Activated CD4-positive, alpha-beta T cell treated with anti-CD3 and anti-CD28 coated beads for 36 hours (primary cell): Measurements from ENCODE around the gene SEMA7A. TPM values are rescaled to one million over a fixed set of nuclear protein-coding genes. Genes with fewer than 3 reads are reported as not detected.
"Not testable (repeated sequence)": the region's sequence is repeated elsewhere in the genome, so short reads cannot be mapped to it uniquely, and the experiment has no call there.

Experiments
- ATAC-seq: fragments of 200-7000 bp; cut with Tn5 transposase; one replicate; pipeline ENCODE4 v1.10.0; 2021; ENCODE audit warnings: mild to moderate bottlenecking, moderate library complexity
- CTCF ChIA-PET: fragments of 350-600 bp; sonication (Branson Sonifier 250); formaldehyde crosslinking; loops from one replicate; lab custom pipeline; 2021; ENCODE audit warnings: antibody characterized with exemption; lab: Charles Lee
- POLR2A ChIA-PET: fragments of 350-600 bp; sonication (Branson Sonifier 250); formaldehyde crosslinking; loops from one replicate; lab custom pipeline; 2021; ENCODE audit warnings: antibody characterized with exemption, inconsistent platforms; lab: Charles Lee
- DNase-seq: peaks from one replicate; pipeline ENCODE4 v3.0.0-alpha.2; 2020
- H3K27ac Mint-ChIP-seq: one replicate; pipeline ENCODE4 v1.8.0; 2021; ENCODE audit warnings: mixed read lengths
- H3K27me3 Mint-ChIP-seq: one replicate; pipeline ENCODE4 v1.8.0; 2021; ENCODE audit warnings: mixed read lengths
- H3K36me3 Mint-ChIP-seq: one replicate; pipeline ENCODE4 v1.8.0; 2021; ENCODE audit warnings: low read depth, mixed read lengths
- H3K4me1 Mint-ChIP-seq: one replicate; pipeline ENCODE4 v1.8.0; 2021; ENCODE audit warnings: mixed read lengths
- H3K4me3 Mint-ChIP-seq: one replicate; pipeline ENCODE4 v1.8.0; 2021; ENCODE audit warnings: mild to moderate bottlenecking, moderate library complexity, mixed read lengths
- H3K9me3 Mint-ChIP-seq: one replicate; pipeline ENCODE4 v1.8.0; 2021; ENCODE audit warnings: low read depth, mixed read lengths
- intact Hi-C, 2 experiments: fragments of 100-400 bp; cut with DNase I in 1 of 2; cut with micrococcal nuclease in 1 of 2; formaldehyde crosslinking; loops; one replicate each; pipeline versions ENCODE4 v1.14.2 to v1.15.1; 2022 to 2024; cut with DNase I, micrococcal nuclease
- microRNA-seq: library from miRNA; unstranded; fragments of <30 nt; microRNA quantifications from one replicate; pipeline ENCODE4 v1.2.0, GENCODE V29; 2021; ENCODE audit warnings: borderline replicate concordance
- total RNA-seq, 2 experiments: library from RNA; stranded (reverse); gene quantifications; one replicate each; pipeline ENCODE4 v1.2.3, GENCODE V29; 2021

Gene SEMA7A
- total RNA-seq, 2 experiments from 2014 or later: 57.3 to 57.7 TPM

DNA sequence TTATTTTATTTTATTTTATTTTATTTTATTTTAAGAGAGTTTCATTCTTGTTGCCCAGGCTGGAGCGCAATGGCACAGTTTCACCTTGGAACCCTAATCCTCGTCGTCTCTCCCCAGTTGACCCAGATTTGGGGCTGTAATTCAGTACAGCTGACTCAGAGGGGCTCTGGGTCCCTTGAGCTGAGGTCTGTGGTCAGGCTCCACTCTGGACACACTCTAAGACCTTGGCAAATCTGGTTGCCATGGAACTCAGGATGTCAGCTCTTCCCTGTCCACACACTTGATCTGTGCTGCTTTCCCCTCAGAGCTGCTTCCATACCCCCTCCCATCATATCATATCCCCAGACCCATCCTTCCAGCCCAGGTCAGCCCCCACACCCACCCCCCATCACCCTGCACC, 65.6 kb downstream of the SEMA7A start:
- intact Hi-C loops: no loop called here
- Mint-ChIP-seq H3K27me3 (peaks cover 32% of the 10 kb centered on the region), H3K4me3 (no peak overlapping the region), H3K9me3 (no peaks in the 10 kb centered on the region), H3K27ac (no peak overlapping the region), H3K4me1 (peaks cover 3% of the 10 kb centered on the region), H3K36me3 (no peaks in the 10 kb centered on the region)
- CTCF ChIA-PET: interaction anchor here (0.6 to 2.2 kb wide), 2 partner anchors 78 to 86 kb away, joined by 3 to 7 read pairs; no protein-coding TSS in a partner anchor
- DNase-seq (no peak), ATAC-seq (no peak)
- POLR2A ChIA-PET: no interaction called here

DNA sequence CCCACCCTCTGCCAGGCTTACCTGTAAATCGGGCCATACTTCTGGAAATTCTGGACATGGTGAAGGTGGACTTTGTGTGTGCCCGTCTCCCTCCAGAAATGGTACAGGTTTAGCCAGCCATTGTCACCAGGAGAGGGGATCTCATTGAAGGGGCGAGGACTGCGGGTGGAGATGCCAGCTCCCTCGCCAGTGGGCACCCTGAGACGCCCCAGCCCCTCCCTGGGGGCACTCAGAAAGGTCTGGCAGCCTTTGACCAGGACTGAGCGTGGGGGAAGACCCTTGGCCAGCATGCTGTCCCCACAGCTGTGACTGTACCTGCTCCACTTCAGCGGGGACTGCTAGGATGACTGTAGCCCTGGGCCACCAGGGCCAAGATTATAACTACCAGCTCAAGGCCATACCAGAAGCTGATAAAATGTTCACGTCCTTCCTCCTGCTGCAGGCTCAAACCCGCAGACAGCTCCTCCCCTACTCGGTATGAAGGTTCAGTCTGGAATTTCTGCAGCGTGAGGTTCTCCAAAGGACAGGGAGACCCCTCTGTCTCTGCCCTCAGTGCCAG, 66.4 kb downstream of the SEMA7A start, which contains the start of gene CYP11A1:
Gene CYP11A1 (minus strand): TSS at position 351 of the 559 bp plus-strand sequence. CDS start 61 bp downstream, at position 290.
- POLR2A ChIA-PET: no interaction called here
- no peaks in the 10 kb centered on the region for H3K36me3 Mint-ChIP-seq
- ATAC-seq (no peak), DNase-seq (no peak)
- H3K9me3 Mint-ChIP-seq: no peaks in the 10 kb centered on the region
- H3K27me3 Mint-ChIP-seq: peaks cover 32% of the 10 kb centered on the region
- H3K4me3 Mint-ChIP-seq: no peak within 1 kb of the TSS
- intact Hi-C loops: no loop called here
- H3K4me1 Mint-ChIP-seq: peaks cover 3% of the 10 kb centered on the region
- CTCF ChIA-PET: interaction anchor here (0.6 to 2.2 kb wide), 3 partner anchors 15 to 86 kb away, joined by 3 to 7 read pairs (median 5); no protein-coding TSS in a partner anchor
- H3K27ac Mint-ChIP-seq: no peak within 1 kb of the TSS

DNA sequence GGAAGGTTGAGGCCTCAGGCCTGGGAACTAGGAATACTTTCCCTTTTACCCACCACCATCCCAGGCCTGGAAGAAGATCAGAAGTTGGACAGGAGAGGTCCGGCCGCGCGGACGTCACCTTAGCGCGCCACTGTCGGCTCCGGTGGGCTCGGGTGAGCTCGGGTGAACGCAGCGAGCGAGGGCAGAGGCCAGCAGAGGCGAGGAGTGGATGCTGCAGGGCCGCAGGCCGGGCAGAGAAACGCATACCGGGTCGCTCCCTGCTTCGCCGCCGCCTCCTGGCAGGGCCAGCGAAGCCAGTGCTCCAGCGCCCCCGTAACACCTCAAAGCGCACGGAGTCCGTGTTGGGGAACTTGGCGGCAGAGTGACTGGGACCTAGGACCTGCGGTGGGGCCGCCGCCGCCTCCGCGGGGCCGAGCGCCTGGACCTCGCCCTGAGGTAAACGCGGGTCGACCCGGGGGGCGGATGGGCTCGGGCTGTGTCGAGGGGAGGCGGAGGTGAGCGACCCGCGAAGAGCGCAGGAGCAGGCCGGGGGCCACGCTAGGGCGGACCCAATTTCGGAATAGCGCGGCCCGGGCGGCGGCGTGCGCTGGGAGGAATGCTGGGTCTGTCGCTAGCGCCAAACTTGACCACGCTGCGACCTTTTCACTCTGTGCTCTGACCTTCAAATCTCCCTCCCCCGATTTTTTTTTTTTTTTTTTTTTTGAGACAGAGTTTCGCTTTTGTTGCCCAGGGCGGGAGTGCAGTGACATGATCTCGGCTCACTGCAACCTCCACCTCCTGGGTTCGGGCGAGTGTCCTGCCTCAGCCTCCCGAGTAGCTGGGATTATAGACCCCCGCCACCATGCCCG, 67.9 kb downstream of the SEMA7A start:
- peaks cover 32% of the 10 kb centered on the region for H3K27me3 Mint-ChIP-seq
- ChIA-PET POLR2A (no interaction called here), CTCF (interaction anchor here (0.6 to 1.3 kb wide), 3 partner anchors 17 to 354 kb away, joined by 3 to 5 read pairs (median 5); no protein-coding TSS in a partner anchor)
- peaks cover 3% of the 10 kb centered on the region for H3K4me1 Mint-ChIP-seq
- DNase-seq (no peak), ATAC-seq (peak; percentile 44)
- no peak overlapping the region for H3K4me3 Mint-ChIP-seq
- H3K9me3 Mint-ChIP-seq: no peaks in the 10 kb centered on the region
- no peaks in the 10 kb centered on the region for H3K36me3 Mint-ChIP-seq
- intact Hi-C loops: no loop called here
- no peak overlapping the region for H3K27ac Mint-ChIP-seq

DNA sequence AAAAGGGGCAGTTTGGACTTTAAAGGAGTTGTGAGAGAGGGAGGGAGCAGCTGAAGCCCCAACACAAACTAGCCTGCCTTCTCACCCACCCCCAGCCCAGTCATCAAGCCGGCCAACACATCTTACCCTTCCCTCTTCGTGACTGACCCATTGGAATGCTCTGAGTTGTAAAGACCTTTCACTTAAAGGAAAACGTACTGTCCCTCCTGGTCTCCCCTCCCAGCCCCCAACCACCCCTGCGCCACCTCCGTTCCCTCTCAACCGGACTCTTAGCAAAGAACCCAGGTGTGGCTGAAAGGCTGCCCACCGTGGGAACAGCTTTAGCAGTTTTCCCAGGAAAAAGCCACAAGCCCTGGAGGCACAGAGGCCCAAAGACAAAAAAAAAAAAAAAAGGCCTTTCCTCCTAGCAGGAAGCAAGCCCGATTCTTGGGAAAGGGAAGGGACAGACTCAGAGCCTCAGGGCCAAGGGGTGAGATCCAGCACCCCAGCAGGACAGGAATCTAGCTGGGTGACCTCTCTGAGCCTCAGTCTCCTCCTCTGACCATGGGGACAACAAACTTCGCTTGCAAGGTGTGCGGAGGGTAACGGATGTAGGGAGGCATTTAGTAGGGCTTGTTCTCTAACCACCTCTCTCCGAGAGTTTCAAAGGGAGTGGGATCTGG, 68.7 kb downstream of the SEMA7A start:
- Mint-ChIP-seq H3K4me1 (peaks cover 3% of the 10 kb centered on the region), H3K36me3 (no peaks in the 10 kb centered on the region), H3K4me3 (no peak overlapping the region), H3K27ac (no peak overlapping the region), H3K27me3 (peaks cover 27% of the 10 kb centered on the region), H3K9me3 (no peaks in the 10 kb centered on the region)
- DNase-seq (no peak), ATAC-seq (no peak)
- CTCF ChIA-PET: interaction anchor here (1.0 to 1.5 kb wide), 2 partner anchors 74 to 144 kb away, joined by 3 to 4 read pairs; no protein-coding TSS in a partner anchor
- POLR2A ChIA-PET: no interaction called here
- intact Hi-C loops: no loop called here

DNA sequence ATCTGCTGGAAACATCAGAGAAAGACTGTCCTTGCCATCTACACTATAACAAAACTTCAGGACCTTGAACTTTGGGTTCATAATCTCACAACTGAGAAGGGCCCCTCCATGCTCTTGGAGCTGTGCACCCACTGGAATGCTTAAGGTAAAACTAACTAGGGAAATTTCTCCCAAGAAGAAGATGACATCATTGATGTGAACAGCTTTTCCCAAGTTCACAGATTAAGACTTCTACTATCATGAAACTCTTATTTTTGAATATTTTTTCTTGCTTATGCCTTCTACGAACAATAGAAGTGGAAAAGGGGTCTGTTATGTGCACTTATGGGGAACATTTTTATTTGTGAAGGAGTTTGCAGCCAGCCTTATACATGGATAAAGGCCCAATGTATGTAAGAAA, 71.3 kb downstream of the SEMA7A start:
- DNase-seq (no peak), ATAC-seq (no peak)
- CTCF ChIA-PET: interaction anchor here (0.7 to 1.5 kb wide), 7 partner anchors 11 to 272 kb away, joined by 3 to 4 read pairs (median 3); no protein-coding TSS in a partner anchor
- Mint-ChIP-seq H3K4me1 (peaks cover 3% of the 10 kb centered on the region), H3K36me3 (no peaks in the 10 kb centered on the region), H3K4me3 (no peak overlapping the region), H3K27ac (no peak overlapping the region), H3K9me3 (no peaks in the 10 kb centered on the region), H3K27me3 (peaks cover 14% of the 10 kb centered on the region)
- intact Hi-C loops: no loop called here
- POLR2A ChIA-PET: no interaction called here

DNA sequence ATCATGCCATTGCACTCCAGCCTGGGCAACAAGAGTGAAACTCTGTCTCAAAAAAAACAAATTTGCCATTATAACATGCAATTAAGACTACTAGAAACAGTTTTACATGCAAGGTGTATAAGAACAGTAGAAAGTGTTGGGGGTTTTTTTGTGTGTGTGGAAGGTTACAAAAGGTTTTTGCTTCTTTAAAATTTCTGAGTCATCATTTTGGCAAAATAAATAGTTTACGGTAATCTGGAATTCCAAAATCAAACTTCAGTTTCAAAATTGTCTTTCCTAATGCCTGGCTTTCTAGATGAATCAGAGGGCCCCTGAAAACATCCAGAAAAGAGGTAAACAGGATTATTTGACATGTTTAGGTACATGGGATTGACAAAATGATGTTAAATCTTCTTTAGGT, 72.9 kb downstream of the SEMA7A start:
- H3K9me3 Mint-ChIP-seq, POLR2A ChIA-PET: not testable (repeated sequence)

DNA sequence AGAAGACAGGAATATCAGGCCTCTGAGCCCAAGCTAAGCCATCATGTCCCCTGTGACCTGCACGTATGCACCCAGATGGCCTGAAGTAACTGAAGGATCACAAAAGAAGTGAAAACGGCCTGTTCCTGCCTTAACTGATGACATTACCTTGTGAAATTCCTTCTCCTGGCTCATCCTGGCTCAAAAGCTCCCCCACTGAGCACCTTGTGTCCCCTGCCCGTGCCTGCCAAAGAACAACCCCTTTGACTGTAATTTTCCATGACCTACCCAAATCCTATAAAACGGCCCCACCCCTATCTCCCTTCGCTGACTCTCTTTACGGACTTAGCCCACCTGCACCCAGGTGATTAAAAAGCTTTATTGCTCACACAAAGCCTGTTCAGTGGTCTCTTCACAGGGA, 74.4 kb downstream of the SEMA7A start:
- H3K9me3 Mint-ChIP-seq, intact Hi-C loops, H3K27ac Mint-ChIP-seq, H3K4me1 Mint-ChIP-seq, H3K4me3 Mint-ChIP-seq, CTCF ChIA-PET, DNase-seq, ATAC-seq, H3K36me3 Mint-ChIP-seq: not testable (repeated sequence)
- peaks cover 13% of the 10 kb centered on the region for H3K27me3 Mint-ChIP-seq
- POLR2A ChIA-PET: interaction anchor here (0.7 kb wide), 1 partner anchor 552 kb away, joined by 4 read pairs; no protein-coding TSS in a partner anchor

More for the DNA sequence above, 72.9 kb downstream of the SEMA7A start:
- ATAC-seq, intact Hi-C loops, H3K27me3 Mint-ChIP-seq, H3K27ac Mint-ChIP-seq, DNase-seq, H3K4me1 Mint-ChIP-seq, H3K4me3 Mint-ChIP-seq, H3K36me3 Mint-ChIP-seq: not testable (repeated sequence)
- CTCF ChIA-PET: interaction anchor here (0.9 kb wide), 1 partner anchor 15 kb away, joined by 3 read pairs; no protein-coding TSS in a partner anchor

Small RNAs within 50 kb of the gene (microRNA-seq; reads per million reads assigned to microRNA genes)
- 10.6 reads per million, percentile 31 among the genes with 10 or more reads in this experiment for gene MIR6881

Other genes starting within 250 kb of the SEMA7A start
- gene STRA6, start 231.2 kb downstream of the SEMA7A start, total RNA-seq: not detected
- gene CCDC33, start 197.6 kb downstream of the SEMA7A start, total RNA-seq: not detected
- gene CYP11A1, start 66.3 kb downstream of the SEMA7A start, total RNA-seq: not detected
- 10 to 100 TPM; 47.5 to 48.6 TPM for gene UBL7, start 27.2 kb upstream of the SEMA7A start, total RNA-seq
- 10 to 100 TPM; 23.9 to 25.4 TPM for gene ARID3B, start 107.3 kb upstream of the SEMA7A start, total RNA-seq
- 100 to 1,000 TPM; 130 to 175 TPM for gene CLK3, start 181.9 kb upstream of the SEMA7A start, total RNA-seq